Measurements from ENCODE around the gene RABL2B.
"Not testable (repeated sequence)": the region's sequence is repeated elsewhere in the genome, so short reads cannot be mapped to it uniquely, and the experiment has no call there.

The RABL2B gene

DNA sequence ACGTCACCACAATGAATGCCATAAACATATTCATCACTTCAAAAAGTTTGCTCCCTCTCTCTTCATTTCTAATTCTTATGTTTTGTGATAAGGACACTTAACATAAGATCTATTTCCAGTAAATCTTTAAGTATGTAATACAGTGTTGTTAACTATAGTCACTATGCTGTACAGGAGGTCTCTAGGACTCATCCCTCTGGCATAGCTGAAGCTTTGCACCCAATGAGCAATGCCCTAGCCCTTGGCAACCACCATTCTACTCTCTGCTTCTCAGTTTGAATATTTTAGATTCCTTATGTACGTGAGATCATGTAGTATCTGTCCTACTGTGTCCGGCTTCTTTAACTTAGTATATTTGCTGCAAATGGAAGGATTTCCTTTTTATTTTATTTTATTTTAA is 19.1 kb downstream of the RABL2B start:
- H3K9me3 ChIP-seq (replicated peaks in 1 of 2; ENCODE audit: control insufficient read depth in 2 of 2, insufficient read depth in 1 of 2, low read depth in 1 of 2, low read length in 2 of 2); H3K4me2 ChIP-seq (ENCODE audit: insufficient read depth, low read length, poor library complexity, severe bottlenecking); H3K18ac ChIP-seq (ENCODE audit: low read length); H2BK120ac ChIP-seq (ENCODE audit: low read depth, low read length); H3K23ac ChIP-seq (ENCODE audit: low read depth, low read length, poor library complexity); H3K4ac ChIP-seq (ENCODE audit: low read length); H4K91ac ChIP-seq (ENCODE audit: low read depth, low read length, poor library complexity); DNase-seq (ENCODE audit: low spot score); H3K79me1 ChIP-seq (ENCODE audit: low read depth, low read length); H3K36me3 ChIP-seq (replicated peaks in 1 of 2; ENCODE audit: control insufficient read depth in 2 of 2, insufficient read depth in 2 of 2, low read length in 2 of 2); H2AFZ ChIP-seq (ENCODE audit: low read length); H3K27me3 ChIP-seq (ENCODE audit: control insufficient read depth in 3 of 3, insufficient read depth in 3 of 3, low read depth in 1 of 3, low read length in 3 of 3); H2BK15ac ChIP-seq (ENCODE audit: low read length); H3K4me3 ChIP-seq (ENCODE audit: low read length in 2 of 2); H3K14ac ChIP-seq (ENCODE audit: low read length); H3K9ac ChIP-seq (ENCODE audit: low read depth, low read length, poor library complexity); H4K8ac ChIP-seq (ENCODE audit: low read depth, low read length); H3K27ac ChIP-seq (replicated peaks; ENCODE audit: low read length); H3K4me1 ChIP-seq (ENCODE audit: control insufficient read depth in 2 of 2, insufficient read depth in 1 of 2, low read depth in 1 of 2, low read length in 2 of 2); H2BK5ac ChIP-seq (ENCODE audit: low read length); H2BK12ac ChIP-seq (ENCODE audit: low read length); H2AK5ac ChIP-seq (ENCODE audit: low read depth, low read length): not testable (repeated sequence)
- WGBS, 2 donors (ENCODE audit: extremely low coverage in 2 of 2, insufficient read length in 2 of 2, insufficient replicate concordance in 1 of 2) = no CpG with 5 or more reads among the region's 3 CpGs

DNA sequence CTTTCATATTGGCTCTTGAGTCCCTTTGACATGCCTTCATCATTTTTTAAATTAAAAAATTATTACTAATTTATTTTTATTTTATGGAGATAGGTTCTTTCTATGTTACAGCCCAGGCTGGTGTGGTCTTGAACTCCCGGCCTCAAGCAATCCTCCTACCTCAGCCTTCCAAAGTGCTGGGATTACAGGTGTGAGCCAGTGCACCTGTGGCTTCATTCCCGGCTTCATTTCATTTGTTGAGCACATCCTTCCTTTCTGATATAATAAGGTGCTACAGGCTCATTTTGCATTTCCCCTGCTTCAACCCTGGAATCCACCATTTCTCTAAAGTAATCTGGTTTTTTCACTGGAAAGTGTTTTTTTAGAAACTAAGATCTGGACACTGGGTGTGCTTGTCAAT is 21.6 kb downstream of the RABL2B start:
- not testable (repeated sequence) for H3K4ac ChIP-seq (ENCODE audit: low read length); H3K27ac ChIP-seq (replicated peaks; ENCODE audit: low read length); H3K14ac ChIP-seq (ENCODE audit: low read length); H2AFZ ChIP-seq (ENCODE audit: low read length); H2BK5ac ChIP-seq (ENCODE audit: low read length); H3K4me1 ChIP-seq (ENCODE audit: control insufficient read depth in 2 of 2, insufficient read depth in 1 of 2, low read depth in 1 of 2, low read length in 2 of 2); H4K91ac ChIP-seq (ENCODE audit: low read depth, low read length, poor library complexity); H3K23ac ChIP-seq (ENCODE audit: low read depth, low read length, poor library complexity); H2AK5ac ChIP-seq (ENCODE audit: low read depth, low read length); H4K8ac ChIP-seq (ENCODE audit: low read depth, low read length); H2BK12ac ChIP-seq (ENCODE audit: low read length); H3K36me3 ChIP-seq (replicated peaks in 1 of 2; ENCODE audit: control insufficient read depth in 2 of 2, insufficient read depth in 2 of 2, low read length in 2 of 2); H3K18ac ChIP-seq (ENCODE audit: low read length); DNase-seq (ENCODE audit: low spot score); H3K79me1 ChIP-seq (ENCODE audit: low read depth, low read length); H2BK15ac ChIP-seq (ENCODE audit: low read length); H2BK120ac ChIP-seq (ENCODE audit: low read depth, low read length); H3K4me3 ChIP-seq (ENCODE audit: low read length in 2 of 2); H3K9me3 ChIP-seq (replicated peaks in 1 of 2; ENCODE audit: control insufficient read depth in 2 of 2, insufficient read depth in 1 of 2, low read depth in 1 of 2, low read length in 2 of 2); H3K9ac ChIP-seq (ENCODE audit: low read depth, low read length, poor library complexity); H3K4me2 ChIP-seq (ENCODE audit: insufficient read depth, low read length, poor library complexity, severe bottlenecking); H3K27me3 ChIP-seq (ENCODE audit: control insufficient read depth in 3 of 3, insufficient read depth in 3 of 3, low read depth in 1 of 3, low read length in 3 of 3)
- no CpG with 5 or more reads among the region's 2 CpGs for WGBS, 2 donors (ENCODE audit: extremely low coverage in 2 of 2, insufficient read length in 2 of 2, insufficient replicate concordance in 1 of 2)

DNA sequence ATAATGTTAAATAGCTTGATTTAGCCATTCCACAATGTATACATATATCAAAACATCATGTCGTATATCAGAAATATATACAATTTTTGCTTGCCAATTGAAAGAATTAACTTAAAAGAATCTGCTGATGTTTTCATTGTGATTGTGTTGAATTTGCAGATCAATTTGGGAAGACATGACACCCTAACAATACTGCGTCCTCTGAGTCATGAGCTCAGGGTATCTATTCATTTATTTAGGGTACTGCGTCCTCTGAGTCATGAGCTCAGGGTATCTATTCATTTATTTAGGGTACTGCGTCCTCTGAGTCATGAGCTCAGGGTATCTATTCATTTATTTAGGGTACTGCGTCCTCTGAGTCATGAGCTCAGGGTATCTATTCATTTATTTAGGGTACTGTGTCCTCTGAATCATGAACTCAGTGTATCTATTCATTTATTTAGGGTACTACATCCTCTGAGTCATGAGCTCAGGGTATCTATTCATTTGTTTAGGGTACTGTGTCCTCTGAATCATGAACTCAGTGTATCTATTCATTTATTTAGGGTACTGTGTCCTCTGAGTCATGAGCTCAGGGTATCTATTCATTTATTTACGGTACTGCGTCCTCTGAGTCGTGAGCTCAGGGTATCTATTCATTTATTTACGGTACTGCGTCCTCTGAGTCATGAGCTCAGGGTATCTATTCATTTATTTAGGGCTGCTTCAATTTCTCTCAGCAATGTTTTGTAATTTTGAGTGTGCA is 23.7 kb downstream of the RABL2B start:
- not testable (repeated sequence) for H3K4ac ChIP-seq (ENCODE audit: low read length); H3K4me2 ChIP-seq (ENCODE audit: insufficient read depth, low read length, poor library complexity, severe bottlenecking); H3K9me3 ChIP-seq (replicated peaks in 1 of 2; ENCODE audit: control insufficient read depth in 2 of 2, insufficient read depth in 1 of 2, low read depth in 1 of 2, low read length in 2 of 2); H3K79me1 ChIP-seq (ENCODE audit: low read depth, low read length); H3K23ac ChIP-seq (ENCODE audit: low read depth, low read length, poor library complexity); H2AFZ ChIP-seq (ENCODE audit: low read length); H4K91ac ChIP-seq (ENCODE audit: low read depth, low read length, poor library complexity); H3K4me1 ChIP-seq (ENCODE audit: control insufficient read depth in 2 of 2, insufficient read depth in 1 of 2, low read depth in 1 of 2, low read length in 2 of 2); DNase-seq (ENCODE audit: low spot score); H2BK120ac ChIP-seq (ENCODE audit: low read depth, low read length); H3K14ac ChIP-seq (ENCODE audit: low read length); H3K18ac ChIP-seq (ENCODE audit: low read length); H3K27ac ChIP-seq (replicated peaks; ENCODE audit: low read length); H3K36me3 ChIP-seq (replicated peaks in 1 of 2; ENCODE audit: control insufficient read depth in 2 of 2, insufficient read depth in 2 of 2, low read length in 2 of 2); H3K4me3 ChIP-seq (ENCODE audit: low read length in 2 of 2); H2BK15ac ChIP-seq (ENCODE audit: low read length); H4K8ac ChIP-seq (ENCODE audit: low read depth, low read length); H2AK5ac ChIP-seq (ENCODE audit: low read depth, low read length); H2BK5ac ChIP-seq (ENCODE audit: low read length); H3K27me3 ChIP-seq (ENCODE audit: control insufficient read depth in 3 of 3, insufficient read depth in 3 of 3, low read depth in 1 of 3, low read length in 3 of 3); H2BK12ac ChIP-seq (ENCODE audit: low read length); H3K9ac ChIP-seq (ENCODE audit: low read depth, low read length, poor library complexity)
- no CpG with 5 or more reads among the region's 10 CpGs for WGBS, 2 donors (ENCODE audit: extremely low coverage in 2 of 2, insufficient read length in 2 of 2, insufficient replicate concordance in 1 of 2)

DNA sequence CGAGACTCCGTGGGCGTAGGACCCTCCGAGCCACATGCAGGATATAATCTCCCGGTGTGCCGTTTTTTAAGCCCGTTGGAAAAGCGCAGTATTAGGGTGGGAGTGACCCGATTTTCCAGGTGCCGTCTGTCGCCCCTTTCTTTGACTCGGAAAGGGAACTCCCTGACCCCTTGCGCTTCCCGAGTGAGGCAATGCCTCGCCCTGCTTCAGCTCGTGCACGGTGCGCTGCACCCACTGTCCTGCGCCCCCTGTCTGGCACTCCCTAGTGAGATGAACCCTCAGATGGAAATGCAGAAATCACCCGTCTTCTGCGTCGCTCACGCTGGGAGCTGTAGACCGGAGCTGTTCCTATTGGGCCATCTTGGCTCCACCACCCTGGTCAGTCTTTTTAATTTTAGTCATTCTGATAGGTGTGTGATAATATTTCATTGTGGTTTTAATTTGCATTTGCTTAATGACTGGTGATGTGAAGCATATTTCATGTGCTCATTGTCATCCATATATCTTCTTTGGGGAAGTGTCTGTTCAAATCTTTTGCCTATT is 26.4 kb downstream of the RABL2B start:
- H3K9me3 ChIP-seq (replicated peaks in 1 of 2; ENCODE audit: control insufficient read depth in 2 of 2, insufficient read depth in 1 of 2, low read depth in 1 of 2, low read length in 2 of 2); H2BK5ac ChIP-seq (ENCODE audit: low read length); H2BK15ac ChIP-seq (ENCODE audit: low read length); H3K4ac ChIP-seq (ENCODE audit: low read length); H3K36me3 ChIP-seq (replicated peaks in 1 of 2; ENCODE audit: control insufficient read depth in 2 of 2, insufficient read depth in 2 of 2, low read length in 2 of 2); H3K23ac ChIP-seq (ENCODE audit: low read depth, low read length, poor library complexity); H2AK5ac ChIP-seq (ENCODE audit: low read depth, low read length); DNase-seq (ENCODE audit: low spot score); H3K79me1 ChIP-seq (ENCODE audit: low read depth, low read length); H4K8ac ChIP-seq (ENCODE audit: low read depth, low read length); H3K27me3 ChIP-seq (ENCODE audit: control insufficient read depth in 3 of 3, insufficient read depth in 3 of 3, low read depth in 1 of 3, low read length in 3 of 3); H3K4me1 ChIP-seq (ENCODE audit: control insufficient read depth in 2 of 2, insufficient read depth in 1 of 2, low read depth in 1 of 2, low read length in 2 of 2); H2BK120ac ChIP-seq (ENCODE audit: low read depth, low read length); H3K14ac ChIP-seq (ENCODE audit: low read length); H2BK12ac ChIP-seq (ENCODE audit: low read length); H4K91ac ChIP-seq (ENCODE audit: low read depth, low read length, poor library complexity): not testable (repeated sequence)
- WGBS, 2 donors (ENCODE audit: extremely low coverage in 2 of 2, insufficient read length in 2 of 2, insufficient replicate concordance in 1 of 2) = no CpG with 5 or more reads among the region's 24 CpGs
- Histone ChIP-seq H3K9ac (ENCODE audit: low read depth, low read length, poor library complexity) (peak overlapping the region; percentile 53), H3K18ac (ENCODE audit: low read length) (peak overlapping the region; percentile 19), H3K27ac (replicated peaks; ENCODE audit: low read length) (peak overlapping the region; percentile 54), H3K4me3 (ENCODE audit: low read length in 2 of 2) (peak overlapping the region; percentile 65 to 75), H2AFZ (ENCODE audit: low read length) (peak overlapping the region; percentile 83), H3K4me2 (ENCODE audit: insufficient read depth, low read length, poor library complexity, severe bottlenecking) (peak overlapping the region; percentile 32)

Data from neuronal stem cell (in vitro differentiated cells).